Astrocyte of the cerebellum (primary cell): ENCODE measurements around the gene C1RL.
A peak's percentile ranks its signal among the peaks of the same experiment; 100 is the strongest.

Experiments used
- DNase-seq: peaks from one replicate; pipeline ENCODE4 v3.0.0-alpha.2; 2011; ENCODE audit warnings: low read depth
- H3K4me3 ChIP-seq: 2 replicates; pipeline ENCODE4 v1.5.1; 2011; ENCODE audit warnings: mild to moderate bottlenecking, low read depth, low read length, moderate library complexity
- CTCF ChIP-seq: IDR thresholded peaks from 2 replicates; pipeline ENCODE4 v1.5.1; 2012; ENCODE audit warnings: low read length, low read depth, moderate library complexity, mild to moderate bottlenecking; ENCODE audit errors: missing control alignments
- in situ Hi-C: cut with HindIII; loops from 2 replicates; pipeline ENCODE4 v1.10.0; 2017; ENCODE audit warnings: low sequenced_read_pairs

The C1RL gene

DNA sequence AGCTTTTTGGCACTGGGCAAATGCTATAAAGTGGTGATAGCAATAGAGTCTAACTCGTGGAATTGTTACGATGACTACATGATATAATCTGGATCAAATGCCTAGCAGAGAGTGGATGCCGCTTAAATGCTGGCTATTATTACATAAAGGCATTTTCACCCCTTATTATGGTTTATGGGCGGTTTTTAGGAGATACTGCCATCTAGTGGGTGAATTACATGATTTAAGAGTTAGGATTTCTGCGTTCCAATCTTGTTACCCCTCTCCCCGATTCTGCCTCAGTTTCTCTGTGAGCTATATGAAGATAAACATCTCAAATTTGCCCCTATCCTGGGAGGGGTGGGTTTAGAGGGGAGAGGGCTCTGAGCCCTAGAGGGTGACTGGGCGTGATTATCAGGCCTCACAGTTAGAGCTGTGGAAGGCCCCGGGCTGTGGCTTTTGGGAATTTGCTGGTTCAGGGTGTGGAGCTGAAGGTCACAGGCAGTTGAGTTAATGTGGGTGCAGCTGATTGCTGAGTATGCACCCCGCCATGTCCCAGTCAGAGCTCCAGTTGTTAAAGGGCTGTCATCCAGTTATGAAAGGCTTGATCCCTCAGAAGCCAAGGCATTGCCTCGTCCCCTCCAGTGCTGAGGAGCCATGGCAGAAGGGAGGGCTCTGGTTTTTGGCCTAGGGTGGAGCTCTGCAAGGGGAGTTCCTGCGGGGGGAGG lies 35.6 kb upstream of the C1RL start:
- no peak overlapping the region for H3K4me3 ChIP-seq
- no peak for DNase-seq
- in situ Hi-C loops: loop anchor here (5.0 kb wide), 1 partner anchor 63 kb away; no protein-coding TSS in a partner anchor
- peak; percentile 50 for TF ChIP-seq CTCF

DNA sequence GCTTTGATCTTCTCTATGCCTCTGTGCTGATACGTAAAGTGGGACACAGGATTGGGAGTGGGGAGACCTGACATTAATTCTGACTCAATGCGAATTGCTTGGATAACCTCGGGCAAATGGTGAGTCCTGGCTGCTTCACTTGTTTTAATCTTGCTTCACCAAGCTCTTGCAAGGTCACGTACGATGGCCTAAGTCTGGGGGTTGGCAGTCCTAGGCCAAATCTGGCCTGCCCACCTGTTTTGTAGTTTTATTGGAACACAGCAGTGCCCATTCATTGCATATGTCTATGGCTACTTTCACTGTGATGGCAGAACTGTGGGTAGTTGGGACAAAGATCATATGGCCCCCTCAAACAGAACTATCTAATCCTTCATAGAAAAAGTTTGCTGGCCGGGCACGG lies 34.5 kb upstream of the C1RL start:
- H3K4me3 ChIP-seq: no peak overlapping the region
- in situ Hi-C loops: no loop called here
- no peak for DNase-seq
- TF ChIP-seq CTCF: no peak

- DNase-seq: no peak
- in situ Hi-C loops: no loop called here
- TF ChIP-seq CTCF: no peak
- no peak overlapping the region for H3K4me3 ChIP-seq
Measured at GRCh38 chr12:7142809-7143465, 33.9 kb upstream of the C1RL start.

DNA sequence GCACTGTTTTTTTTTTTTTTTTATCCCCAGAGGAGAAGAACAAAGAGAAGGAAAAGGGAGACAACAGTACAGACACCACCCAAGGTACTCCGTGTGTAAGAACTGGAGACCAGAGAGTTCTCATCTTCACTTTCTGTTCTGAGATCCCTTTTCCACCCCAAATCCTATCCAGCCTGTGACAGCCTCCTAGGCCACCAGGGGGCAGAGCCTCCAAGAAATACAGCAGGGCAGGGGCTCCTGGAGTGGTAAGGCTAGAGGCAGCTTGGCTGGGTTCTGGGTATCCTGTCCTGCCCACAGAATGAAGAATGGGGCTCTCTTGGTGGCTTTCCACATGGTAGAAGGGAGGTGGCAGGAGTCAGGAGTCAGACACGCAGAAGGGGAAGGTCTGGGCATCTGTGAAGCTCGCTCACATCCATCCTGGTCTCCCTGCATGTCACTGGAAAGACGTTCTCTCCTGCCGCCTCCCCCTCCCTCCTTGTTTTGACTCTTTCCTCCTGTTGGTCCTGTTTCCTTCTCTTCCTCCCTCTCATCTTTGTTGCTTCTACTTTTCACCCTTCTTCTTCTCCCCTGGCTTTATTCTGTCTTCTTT lies 33.1 kb upstream of the C1RL start:
- TF ChIP-seq CTCF: peak; percentile 77
- DNase-seq: no peak
- in situ Hi-C loops: no loop called here
- H3K4me3 ChIP-seq: no peak overlapping the region

DNA sequence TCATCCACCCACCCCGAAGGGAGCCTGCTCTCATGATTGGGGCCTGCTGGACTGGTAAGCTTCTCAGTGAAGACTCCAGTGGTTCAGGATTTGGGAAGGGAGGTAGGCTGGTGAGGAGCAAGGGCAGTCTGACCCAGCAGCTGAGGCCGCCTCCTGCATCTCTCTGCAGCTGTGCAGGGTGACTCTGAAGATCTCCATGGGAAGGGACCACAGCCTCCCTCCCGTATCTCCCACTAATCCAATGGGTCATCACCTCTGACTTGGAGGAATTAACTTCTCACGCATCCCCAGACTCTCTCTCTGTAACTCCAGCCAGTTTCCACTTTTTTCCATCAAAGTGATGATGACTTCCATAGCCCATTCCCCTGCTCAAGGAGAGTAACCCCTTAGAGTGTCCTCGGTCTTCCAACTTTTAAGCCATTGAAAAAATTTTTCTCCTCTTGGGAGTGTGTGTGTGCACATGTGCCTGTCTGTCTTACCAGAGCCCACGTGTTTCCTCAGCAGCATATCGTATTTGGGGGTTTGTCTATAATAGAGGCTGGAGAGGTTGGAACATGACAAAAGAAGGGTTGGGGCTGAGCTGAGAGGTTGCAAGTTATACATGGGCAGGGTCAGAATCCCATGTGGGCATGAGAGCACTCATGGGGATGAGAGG lies 32.5 kb upstream of the C1RL start:
- TF ChIP-seq CTCF: no peak
- in situ Hi-C loops: no loop called here
- H3K4me3 ChIP-seq: no peak overlapping the region
- DNase-seq: no peak

- no peak for DNase-seq
- no peak overlapping the region for H3K4me3 ChIP-seq
- TF ChIP-seq CTCF: no peak
- in situ Hi-C loops: no loop called here
Measured at GRCh38 chr12:7139200-7139599, 30.2 kb upstream of the C1RL start.
